Stomach (tissue), 9 donors: ENCODE measurements around the gene MICAL2. TPM values are rescaled to one million over a fixed set of nuclear protein-coding genes. Genes with fewer than 3 reads are reported as not detected.
A peak's percentile ranks its signal among the peaks of the same experiment; 100 is the strongest.

Source experiments
- DNase-seq, 2 donors: peaks; one replicate each; pipeline versions ENCODE4 v3.0.0 to v3.0.0-alpha.2; 2013 to 2019
- H3K27ac ChIP-seq, 5 donors: fragments of 200-600 bp in 4 of 5; sonication (generic) in 4 of 5; one replicate each; pipeline ENCODE4 v1.5.1; 2013 to 2019; ENCODE audit warnings: mild to moderate bottlenecking in 1 of 5, moderate library complexity in 1 of 5
- H3K27me3 ChIP-seq, 3 donors: fragments of 200-600 bp; sonication (generic); one replicate each; pipeline ENCODE4 v1.5.1; 2017 to 2019; ENCODE audit warnings: mixed run types in 1 of 3
- H3K36me3 ChIP-seq, 4 donors: fragments of 200-600 bp; sonication (generic); 1 replicate in 3 of 4; 2 replicates in 1 of 4; pipeline ENCODE4 v1.5.1; 2016 to 2019
- H3K4me1 ChIP-seq, 4 donors: fragments of 200-600 bp; sonication (generic); one replicate each; pipeline ENCODE4 v1.5.1; 2016 to 2019
- H3K4me3 ChIP-seq, 4 donors: fragments of 200-600 bp; sonication (generic) in 3 of 4; one replicate each; pipeline ENCODE4 v1.5.1; 2016 to 2019; ENCODE audit warnings: mild to moderate bottlenecking in 1 of 4
- H3K9me3 ChIP-seq, 4 donors: fragments of 200-600 bp; sonication (generic); one replicate each; pipeline ENCODE4 v1.5.1; 2016 to 2019
- EP300 ChIP-seq: sonication (generic); formaldehyde crosslinking; IDR thresholded peaks from one replicate; pipeline ENCODE4 v1.6.1; 2017; ENCODE audit warnings: antibody characterized with exemption
- POLR2A ChIP-seq, 4 donors: fragments of 450-650 bp; IDR thresholded peaks; one replicate each; pipeline ENCODE4 v1.6.1; 2016; ENCODE audit warnings: antibody characterized with exemption in 4 of 4, control low read depth in 2 of 4, mild to moderate bottlenecking in 1 of 4, moderate library complexity in 1 of 4
- POLR2AphosphoS5 ChIP-seq, 3 donors: sonication (generic); formaldehyde crosslinking; IDR thresholded peaks; one replicate each; pipeline ENCODE4 v1.6.1; 2016; ENCODE audit warnings: antibody characterized with exemption in 3 of 3
- WGBS, 5 donors: extraction: QIAGEN DNeasy Blood & Tissue Kit in 3 of 5; methylation state at CpG; one replicate each; pipeline versions ENCODE4 v1.1.5 to v1.1.7; 2013 to 2018; 5-methylcytosine and 5-hydroxymethylcytosine counted together
- intact Hi-C: fragments of 100-400 bp; cut with DNase I; formaldehyde crosslinking; loops from one replicate; pipeline ENCODE4 v1.15.1; 2023; ENCODE audit warnings: low total_unique reads
- polyA plus RNA-seq, 3 donors: library from polyadenylated mRNA; stranded (reverse); fragments of 200-250 nt; gene quantifications; one replicate each; pipeline ENCODE4 v1.2.3, GENCODE V29; 2013
- total RNA-seq, 5 donors: library from RNA; depleted of rRNA; stranded (reverse); fragments of >200 nt; gene quantifications; one replicate each; pipeline versions ENCODE4 v1.1.0 to v1.2.3, GENCODE V29; 2014 to 2016
- TF ChIP-seq, protein P1 (sequence below), 7 experiments: fragments of 450-650 bp in 4 of 7; fragments of 200-600 bp in 3 of 7; sonication (generic) in 3 of 7; IDR thresholded peaks; one replicate each; pipeline ENCODE4 v1.5.1; 2016 to 2019; ENCODE audit warnings: antibody characterized with exemption in 7 of 7, control low read depth in 2 of 7, mild to moderate bottlenecking in 1 of 7
- donor health status: healthy with polysubstance abuse.
- donor health status: Bipolar disorder and iron deficiency.
- donor health status: healthy.

Gene MICAL2
- total and polyA plus RNA-seq, 8 donors, result 11.2 to 165 (median 83.3) TPM

DNA sequence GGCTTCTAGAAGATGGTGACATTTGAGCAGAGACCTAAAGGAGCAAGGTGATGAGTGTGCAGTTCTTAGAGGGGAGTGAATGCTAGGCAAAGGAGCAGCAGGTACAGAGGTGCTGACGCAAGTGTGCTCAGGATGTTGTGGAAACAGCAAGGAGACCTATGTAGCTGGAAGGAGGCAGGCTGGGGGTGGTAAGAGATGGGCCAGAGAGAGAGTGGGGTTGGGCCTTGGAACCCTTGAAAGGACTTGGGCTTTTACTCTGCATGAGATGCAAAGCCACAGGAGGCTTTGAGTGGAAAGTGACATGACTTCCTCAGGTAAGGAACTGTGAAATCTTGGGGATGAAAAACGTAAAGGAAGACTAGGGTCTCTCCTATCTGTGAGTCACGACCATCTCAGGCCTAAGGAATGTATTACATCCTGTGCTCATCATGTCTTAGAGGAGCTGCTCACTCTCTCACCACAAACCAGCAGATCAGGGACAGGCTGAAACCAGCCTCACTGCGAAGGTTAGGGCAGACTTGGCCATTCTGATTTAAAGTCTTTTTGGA, 65.4 kb downstream of the MICAL2 start:
- intact Hi-C loops, result no loop called here
- Histone ChIP-seq H3K27me3 (no peaks in the 10 kb centered on the region), H3K4me1 (peaks cover 7 to 59% (median 30%) of the 10 kb centered on the region in 4 donors), H3K27ac (peak overlapping the region in 3 of 5 donors; percentile 36 to 37 (median 36)), H3K4me3 (no peak overlapping the region), H3K36me3 (peaks cover 0 to 4% (median 0%) of the 10 kb centered on the region in 4 donors), H3K9me3 (no peaks in the 10 kb centered on the region)
- WGBS, 5 donors, result 26 to 75% (median 40%) methylated on average over 4 of the region's 4 CpGs
- TF ChIP-seq, protein P1, sequence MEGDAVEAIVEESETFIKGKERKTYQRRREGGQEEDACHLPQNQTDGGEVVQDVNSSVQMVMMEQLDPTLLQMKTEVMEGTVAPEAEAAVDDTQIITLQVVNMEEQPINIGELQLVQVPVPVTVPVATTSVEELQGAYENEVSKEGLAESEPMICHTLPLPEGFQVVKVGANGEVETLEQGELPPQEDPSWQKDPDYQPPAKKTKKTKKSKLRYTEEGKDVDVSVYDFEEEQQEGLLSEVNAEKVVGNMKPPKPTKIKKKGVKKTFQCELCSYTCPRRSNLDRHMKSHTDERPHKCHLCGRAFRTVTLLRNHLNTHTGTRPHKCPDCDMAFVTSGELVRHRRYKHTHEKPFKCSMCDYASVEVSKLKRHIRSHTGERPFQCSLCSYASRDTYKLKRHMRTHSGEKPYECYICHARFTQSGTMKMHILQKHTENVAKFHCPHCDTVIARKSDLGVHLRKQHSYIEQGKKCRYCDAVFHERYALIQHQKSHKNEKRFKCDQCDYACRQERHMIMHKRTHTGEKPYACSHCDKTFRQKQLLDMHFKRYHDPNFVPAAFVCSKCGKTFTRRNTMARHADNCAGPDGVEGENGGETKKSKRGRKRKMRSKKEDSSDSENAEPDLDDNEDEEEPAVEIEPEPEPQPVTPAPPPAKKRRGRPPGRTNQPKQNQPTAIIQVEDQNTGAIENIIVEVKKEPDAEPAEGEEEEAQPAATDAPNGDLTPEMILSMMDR (IDR thresholded peaks at IDR 0.05), result no peak
- TF ChIP-seq POLR2AphosphoS5 (IDR thresholded peaks at IDR 0.05), result no peak
- TF ChIP-seq EP300, result no peak
- TF ChIP-seq POLR2A (IDR thresholded peaks at IDR 0.05), result no peak
- no peak for DNase-seq

DNA sequence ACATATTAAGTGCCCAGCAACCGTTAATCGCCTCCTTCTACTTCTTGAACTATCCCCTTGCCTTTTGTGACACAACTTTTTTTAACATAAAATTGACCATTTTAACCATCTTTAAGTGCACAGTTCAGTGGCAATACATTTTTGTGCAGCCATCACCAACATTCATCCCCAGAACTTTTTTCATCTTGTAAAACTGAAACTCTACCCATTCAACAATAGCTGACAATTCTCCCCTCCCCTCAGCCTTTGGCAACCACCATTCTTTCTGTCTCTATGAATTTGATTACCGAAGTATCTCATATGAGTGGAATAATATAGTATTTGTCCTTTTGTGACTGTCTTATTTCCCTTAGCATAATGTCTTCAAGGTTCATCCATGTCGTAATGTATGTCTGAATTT, 66.0 kb downstream of the MICAL2 start:
- Histone ChIP-seq H3K27me3 (no peaks in the 10 kb centered on the region), H3K36me3 (peaks cover 0 to 4% (median 0%) of the 10 kb centered on the region in 4 donors), H3K9me3 (no peaks in the 10 kb centered on the region), H3K4me3 (no peak overlapping the region), H3K27ac (peak overlapping the region in 1 of 5 donors; percentile 36), H3K4me1 (peaks cover 7 to 53% (median 25%) of the 10 kb centered on the region in 4 donors)
- no peak for DNase-seq
- TF ChIP-seq, protein P1 (IDR thresholded peaks at IDR 0.05), result no peak
- TF ChIP-seq POLR2A (IDR thresholded peaks at IDR 0.05), result no peak
- no peak for TF ChIP-seq EP300
- no peak for TF ChIP-seq POLR2AphosphoS5 (IDR thresholded peaks at IDR 0.05)
- WGBS, 5 donors, result 89 to 98% (median 95%) methylated on average over 4 of the region's 4 CpGs
- intact Hi-C loops, result no loop called here

DNA sequence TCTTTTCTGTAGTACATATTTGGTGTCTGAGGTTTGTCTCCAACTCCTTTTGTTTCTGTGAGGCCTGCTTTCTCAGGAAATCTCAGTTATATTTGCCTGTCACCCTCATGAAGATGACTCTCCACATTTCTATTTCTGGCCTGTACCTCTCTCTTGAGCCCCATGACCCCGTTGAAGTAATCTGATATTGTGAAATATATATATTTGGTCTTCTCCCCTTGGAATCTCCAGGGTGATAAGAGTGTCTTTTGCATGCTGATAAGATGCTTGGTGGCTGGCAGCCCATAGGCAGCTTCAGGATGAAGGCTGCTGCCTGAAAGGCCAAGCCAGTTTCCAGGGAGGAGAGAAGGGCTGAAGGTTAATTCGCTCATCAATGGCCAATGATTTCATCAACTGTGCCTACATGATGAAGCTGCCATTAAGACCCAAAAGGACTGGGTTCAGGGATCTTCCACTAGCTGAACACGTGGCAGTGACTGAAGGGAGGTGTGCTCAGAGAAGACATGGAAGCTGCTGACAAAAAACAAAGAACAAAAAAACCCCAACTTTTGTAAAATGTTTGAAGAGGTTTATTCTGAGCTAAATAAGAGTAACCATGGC, 67.4 kb downstream of the MICAL2 start:
- Histone ChIP-seq H3K27me3 (no peaks in the 10 kb centered on the region), H3K9me3 (no peaks in the 10 kb centered on the region), H3K36me3 (peaks cover 0 to 4% (median 0%) of the 10 kb centered on the region in 4 donors), H3K4me3 (no peak overlapping the region), H3K4me1 (peaks cover 7 to 58% (median 27%) of the 10 kb centered on the region in 4 donors), H3K27ac (peak overlapping the region in 3 of 5 donors; percentile 18 to 68 (median 61))
- no peak for DNase-seq
- TF ChIP-seq EP300, result no peak
- TF ChIP-seq, protein P1 (IDR thresholded peaks at IDR 0.05), result no peak
- intact Hi-C loops, result no loop called here
- 59 to 70% (median 63%) methylated on average over 3 of the region's 3 CpGs for WGBS, 5 donors

DNA sequence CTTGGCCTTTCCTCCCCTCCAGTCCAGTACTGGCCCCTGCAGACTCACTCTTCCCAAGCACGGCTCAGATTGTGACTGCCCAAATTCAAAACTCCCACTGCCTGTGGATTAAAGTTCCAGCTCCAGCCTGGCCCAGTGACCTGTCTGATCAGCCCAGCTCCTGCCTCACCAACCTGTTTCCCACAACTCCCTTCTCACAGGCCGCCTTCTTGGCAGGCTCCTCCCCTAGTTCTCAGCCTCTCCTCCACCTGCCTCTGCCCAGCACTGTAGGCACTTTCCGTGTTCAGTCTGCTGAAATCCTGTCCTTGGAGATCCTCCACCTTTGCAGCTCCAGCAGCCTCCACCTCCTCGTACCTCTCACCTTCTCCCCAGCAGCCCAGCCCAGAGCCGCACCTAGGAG, 68.6 kb downstream of the MICAL2 start:
- H3K27ac ChIP-seq, result peak overlapping the region; percentile 44 to 68 (median 54)
- intact Hi-C loops, result no loop called here
- H3K36me3 ChIP-seq, result peaks cover 0 to 4% (median under 1%) of the 10 kb centered on the region in 4 donors
- DNase-seq, result peak; percentile 70 to 79
- no peak for TF ChIP-seq EP300
- peak in 2 of 3 donors; percentile 10 to 15 for TF ChIP-seq POLR2AphosphoS5 (IDR thresholded peaks at IDR 0.05)
- no peaks in the 10 kb centered on the region for H3K27me3 ChIP-seq
- 31 to 60% (median 43%) methylated on average over 5 of the region's 5 CpGs for WGBS, 5 donors
- H3K9me3 ChIP-seq, result no peaks in the 10 kb centered on the region
- no peak overlapping the region for H3K4me3 ChIP-seq
- H3K4me1 ChIP-seq, result peaks cover 7 to 61% (median 26%) of the 10 kb centered on the region in 4 donors

DNA sequence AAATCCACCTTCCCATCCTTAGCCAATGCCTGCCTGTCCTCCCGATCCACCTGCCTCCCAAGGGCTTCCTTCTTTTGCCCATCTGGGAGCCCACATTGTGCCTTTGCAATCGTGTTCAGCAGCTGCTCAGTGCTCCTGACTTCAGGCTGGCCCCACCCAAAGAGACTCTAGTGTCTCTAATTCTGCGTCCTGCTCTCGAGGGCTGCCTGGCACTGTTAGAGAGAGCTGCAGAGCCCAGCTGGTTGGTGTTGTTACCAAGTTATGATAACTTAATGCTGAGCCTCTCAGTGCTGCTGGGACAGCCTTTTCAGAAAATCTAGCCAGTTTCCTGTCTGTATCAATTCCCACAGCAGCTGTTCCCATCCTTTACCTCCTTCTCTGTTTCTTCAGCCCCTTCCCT, 69.1 kb downstream of the MICAL2 start:
- intact Hi-C loops, result no loop called here
- Histone ChIP-seq H3K27ac (peak overlapping the region; percentile 42 to 68 (median 54)), H3K4me3 (no peak overlapping the region), H3K27me3 (no peaks in the 10 kb centered on the region), H3K9me3 (no peaks in the 10 kb centered on the region), H3K4me1 (peaks cover 7 to 57% (median 25%) of the 10 kb centered on the region in 4 donors), H3K36me3 (peaks cover 0 to 6% (median 2%) of the 10 kb centered on the region in 4 donors)
- DNase-seq, result no peak
- TF ChIP-seq, protein P1 (IDR thresholded peaks at IDR 0.05), result no peak
- TF ChIP-seq POLR2AphosphoS5 (IDR thresholded peaks at IDR 0.05), result no peak
- no peak for TF ChIP-seq POLR2A (IDR thresholded peaks at IDR 0.05)
- WGBS, 5 donors, result 31 to 44% (median 34%) methylated on average over 4 of the region's 4 CpGs
